Measurements from ENCODE around the gene TRIM15. TPM values are rescaled to one million over a fixed set of nuclear protein-coding genes. Genes with fewer than 3 reads are reported as not detected.

Gene TRIM15
- total RNA-seq, 3 donors from 2014 or later = 37.2 to 73.2 (median 51.4) TPM

GRCh38 chr6:30122515-30122914 lies 40.8 kb upstream of the TRIM15 start:
- no peaks in the 10 kb centered on the region for H3K36me3 ChIP-seq (ENCODE audit: low read depth)
- DNase-seq (peak in 1 of 3 donors; percentile 78), ATAC-seq (peak; percentile 90)
- no peak overlapping the region for H3K4me3 ChIP-seq
- intact Hi-C loops (cut with DNase I, micrococcal nuclease) = no loop called here
- TF ChIP-seq CTCF (IDR thresholded peaks at IDR 0.05) = no peak
- peaks cover 22% of the 10 kb centered on the region for H3K4me1 ChIP-seq (ENCODE audit: low read depth)
- H3K9me3 ChIP-seq = no peaks in the 10 kb centered on the region

- H3K36me3 ChIP-seq (ENCODE audit: low read depth) = no peaks in the 10 kb centered on the region
- H3K9me3 ChIP-seq = no peaks in the 10 kb centered on the region
- no peak overlapping the region for H3K4me3 ChIP-seq
- TF ChIP-seq CTCF (IDR thresholded peaks at IDR 0.05) = no peak
- peaks cover 26% of the 10 kb centered on the region for H3K4me1 ChIP-seq (ENCODE audit: low read depth)
- DNase-seq (no peak), ATAC-seq (no peak)
- intact Hi-C loops (cut with DNase I, micrococcal nuclease) = no loop called here
These were observed 35.9 kb upstream of the TRIM15 start for GRCh38 chr6:30127238-30128093.

GRCh38 chr6:30129265-30130178 lies 33.8 kb upstream of the TRIM15 start:
- DNase-seq (no peak), ATAC-seq (peak; percentile 76)
- Histone ChIP-seq H3K36me3 (ENCODE audit: low read depth) (no peaks in the 10 kb centered on the region), H3K4me1 (ENCODE audit: low read depth) (peaks cover 17% of the 10 kb centered on the region), H3K4me3 (no peak overlapping the region), H3K9me3 (no peaks in the 10 kb centered on the region)
- no peak for TF ChIP-seq CTCF (IDR thresholded peaks at IDR 0.05)
- intact Hi-C loops (cut with DNase I, micrococcal nuclease) = loop anchor here in 1 of 2 donors (10.0 kb wide), 1 partner anchor 285 kb away; no protein-coding TSS in a partner anchor

GRCh38 chr6:30130179-30130679 lies 33.1 kb upstream of the TRIM15 start:
- no peak overlapping the region for H3K4me3 ChIP-seq
- intact Hi-C loops (cut with DNase I, micrococcal nuclease) = loop anchor here in 1 of 2 donors (10.0 kb wide), 1 partner anchor 285 kb away; no protein-coding TSS in a partner anchor
- H3K9me3 ChIP-seq = no peaks in the 10 kb centered on the region
- H3K36me3 ChIP-seq (ENCODE audit: low read depth) = no peaks in the 10 kb centered on the region
- ATAC-seq (peak; percentile 52), DNase-seq (no peak)
- TF ChIP-seq CTCF (IDR thresholded peaks at IDR 0.05) = no peak
- H3K4me1 ChIP-seq (ENCODE audit: low read depth) = peaks cover 17% of the 10 kb centered on the region

Measured in mucosa of descending colon (tissue), 3 donors.